ENCODE results near the gene CFAP97D1. TPM values are rescaled to one million over a fixed set of nuclear protein-coding genes. Genes with fewer than 3 reads are reported as not detected.
A peak's percentile ranks its signal among the peaks of the same experiment; 100 is the strongest.

Gene CFAP97D1
- polyA plus RNA-seq, 4 donors: 0.08 to 0.09 (median 0.08) TPM; not detected in 1

- no peak for DNase-seq (ENCODE audit: low read depth in 4 of 4, low spot score in 2 of 4)
Observed at GRCh38 chr17:43767713-43768059, 12.5 kb upstream of the CFAP97D1 start.

GRCh38 chr17:43768382-43768781 is 11.9 kb upstream of the CFAP97D1 start:
- DNase-seq (ENCODE audit: low read depth in 4 of 4, low spot score in 2 of 4): no peak

- DNase-seq (ENCODE audit: low read depth in 4 of 4, low spot score in 2 of 4): no peak
Observed at GRCh38 chr17:43768943-43769342, 11.3 kb upstream of the CFAP97D1 start.

- no peak for DNase-seq (ENCODE audit: low read depth in 4 of 4, low spot score in 2 of 4)
Observed at GRCh38 chr17:43769426-43769825, 10.8 kb upstream of the CFAP97D1 start.

- no peak for DNase-seq (ENCODE audit: low read depth in 4 of 4, low spot score in 2 of 4)
Observed at GRCh38 chr17:43769859-43770258, 10.4 kb upstream of the CFAP97D1 start.

GRCh38 chr17:43770957-43771356 is 9.3 kb upstream of the CFAP97D1 start:
- no peak for DNase-seq (ENCODE audit: low read depth in 4 of 4, low spot score in 2 of 4)

GRCh38 chr17:43771463-43771862 is 8.8 kb upstream of the CFAP97D1 start:
- DNase-seq (ENCODE audit: low read depth in 4 of 4, low spot score in 2 of 4): no peak

GRCh38 chr17:43772877-43773648 is 7.2 kb upstream of the CFAP97D1 start:
- DNase-seq (ENCODE audit: low read depth in 4 of 4, low spot score in 2 of 4): no peak

GRCh38 chr17:43774304-43775250 is 5.7 kb upstream of the CFAP97D1 start:
- DNase-seq (ENCODE audit: low read depth in 4 of 4, low spot score in 2 of 4): no peak

GRCh38 chr17:43778337-43779144 is 1.7 kb upstream of the CFAP97D1 start, which contains the start of gene DUSP3:
Gene DUSP3 (minus strand): TSS chr17:43778977. CDS start chr17:43778924, 53 bp downstream.
- peak in 2 of 4 donors; percentile 78 to 89 for DNase-seq (ENCODE audit: low read depth in 4 of 4, low spot score in 2 of 4)

- no peak for DNase-seq (ENCODE audit: low read depth in 4 of 4, low spot score in 2 of 4)
Observed at GRCh38 chr17:43779145-43780125, 800 bp upstream of the CFAP97D1 start.

GRCh38 chr17:43782913-43783680 is 2.9 kb downstream of the CFAP97D1 start:
- DNase-seq (ENCODE audit: low read depth in 4 of 4, low spot score in 2 of 4): no peak

- no peak for DNase-seq (ENCODE audit: low read depth in 4 of 4, low spot score in 2 of 4)
Observed at GRCh38 chr17:43784068-43784467, 3.8 kb downstream of the CFAP97D1 start.

GRCh38 chr17:43784628-43785101 is 4.4 kb downstream of the CFAP97D1 start:
- DNase-seq (ENCODE audit: low read depth in 4 of 4, low spot score in 2 of 4): no peak

GRCh38 chr17:43787728-43788127 is 7.5 kb downstream of the CFAP97D1 start:
- DNase-seq (ENCODE audit: low read depth in 4 of 4, low spot score in 2 of 4): no peak

GRCh38 chr17:43788540-43788939 is 8.3 kb downstream of the CFAP97D1 start:
- no peak for DNase-seq (ENCODE audit: low read depth in 4 of 4, low spot score in 2 of 4)

- DNase-seq (ENCODE audit: low read depth in 4 of 4, low spot score in 2 of 4): no peak
Observed at GRCh38 chr17:43789482-43789881, 9.2 kb downstream of the CFAP97D1 start.

- no peak for DNase-seq (ENCODE audit: low read depth in 4 of 4, low spot score in 2 of 4)
Observed at GRCh38 chr17:43790311-43790940, 10.2 kb downstream of the CFAP97D1 start.

All from left renal cortex interstitium (tissue), 4 donors.